HG03039 (cell line): Measurements from ENCODE around the gene KCNG2.
"Not testable (repeated sequence)": the region's sequence is repeated elsewhere in the genome, so short reads cannot be mapped to it uniquely, and the experiment has no call there.

ENCODE experiments used
- ATAC-seq: cut with Tn5 transposase; IDR thresholded peaks from one replicate; pipeline ENCODE4 v1.9.1; 2021; ENCODE audit warnings: mild to moderate bottlenecking, moderate library complexity; ENCODE audit not compliant: unreplicated experiment

The KCNG2 gene

DNA sequence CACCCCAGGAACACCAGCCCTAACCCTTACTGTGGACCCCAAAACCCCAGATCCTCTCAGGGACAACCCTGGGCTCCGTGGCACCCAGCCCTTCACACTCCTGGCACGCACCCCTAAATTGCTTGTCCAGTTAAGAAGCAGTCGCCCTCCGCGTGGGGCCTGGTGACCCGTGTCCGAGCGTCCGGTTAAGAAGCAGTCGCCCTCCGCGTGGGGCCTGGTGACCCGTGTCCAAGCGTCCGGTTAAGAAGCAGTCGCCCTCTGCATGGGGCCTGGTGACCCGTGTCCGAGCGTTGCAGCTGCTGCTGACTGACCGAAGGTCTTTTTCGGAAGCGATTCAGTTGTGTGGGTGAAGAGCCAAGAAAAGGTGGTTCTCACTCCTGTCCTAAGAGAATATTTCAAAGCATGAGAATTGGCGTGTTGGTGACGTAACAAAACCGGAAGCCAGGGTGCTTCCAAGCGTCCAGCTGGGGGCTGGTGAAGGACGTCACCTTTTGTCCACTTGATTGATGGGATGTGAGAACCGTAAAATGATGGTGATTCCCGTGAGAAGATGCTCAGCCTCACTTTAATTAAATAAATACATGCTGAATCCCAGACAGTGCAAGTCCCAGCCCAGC, 70.5 kb downstream of the KCNG2 start:
- no peak for ATAC-seq

DNA sequence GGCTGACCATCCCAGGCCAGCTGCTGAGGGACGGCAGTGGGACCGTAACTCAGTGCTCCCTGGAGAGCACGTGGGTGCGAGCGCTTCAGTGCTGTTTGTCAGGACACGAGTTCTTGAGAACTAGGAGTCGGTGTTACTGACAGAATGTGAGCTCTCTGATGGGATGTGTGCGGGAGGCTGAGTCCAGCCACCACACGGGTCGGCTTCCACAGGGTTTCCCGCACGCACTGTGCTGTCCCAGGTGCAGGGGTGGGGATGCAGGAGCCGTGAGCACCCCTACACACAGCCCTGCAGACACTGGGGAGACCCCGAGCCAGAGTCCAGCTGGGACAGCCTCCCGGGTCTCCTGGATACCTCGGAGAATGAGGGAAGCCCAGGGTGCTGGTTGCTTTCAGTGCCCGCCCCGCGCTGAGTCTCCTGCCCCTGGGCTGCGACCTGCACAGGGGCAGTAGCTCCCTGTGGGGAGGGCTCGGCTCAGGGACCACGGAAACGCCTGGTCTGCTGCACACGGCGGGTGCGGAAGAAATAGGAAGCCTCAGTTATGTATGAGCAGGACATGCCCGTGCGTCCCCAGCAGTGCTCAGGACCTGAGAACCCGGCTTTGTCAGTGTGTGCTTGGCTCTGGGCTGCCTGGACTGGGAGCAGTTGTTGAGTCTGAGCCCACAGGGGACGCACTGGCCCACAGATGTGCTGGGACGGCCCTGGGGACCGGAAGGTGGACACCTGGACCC, 71.2 kb downstream of the KCNG2 start:
- ATAC-seq = no peak

DNA sequence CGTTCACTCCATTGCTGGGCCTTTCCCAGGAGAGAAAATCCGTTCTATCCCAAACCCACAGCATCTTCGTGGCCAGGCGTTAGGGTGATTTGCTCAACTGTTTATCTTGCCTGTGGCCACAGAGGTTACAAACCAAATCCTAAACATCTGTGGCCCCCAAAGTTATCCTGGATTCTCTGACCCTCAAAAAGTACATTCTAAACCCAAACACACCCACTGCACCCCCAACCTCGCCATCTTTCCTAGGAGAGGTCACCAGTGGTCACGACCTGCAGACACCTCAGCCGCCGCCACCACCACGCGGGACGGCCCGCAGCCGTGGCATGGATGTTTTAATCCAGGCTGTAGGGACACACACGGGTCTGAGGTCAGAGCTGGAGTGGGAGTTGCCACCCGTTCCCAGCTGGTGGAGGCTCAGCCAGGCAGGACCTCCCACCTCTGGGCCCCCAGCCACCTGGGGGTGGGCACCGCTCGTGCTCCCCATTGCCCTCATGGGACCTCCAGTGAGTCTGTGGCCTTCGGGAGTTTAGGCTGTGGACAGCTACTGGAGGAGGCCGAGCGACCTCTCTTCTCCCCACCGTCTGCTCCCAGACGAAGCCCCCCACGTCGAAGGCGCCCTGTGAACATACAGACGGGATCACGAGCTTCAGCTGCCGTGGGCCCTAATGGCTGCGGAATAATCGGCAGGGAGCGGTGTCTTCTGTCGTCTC, 72.0 kb downstream of the KCNG2 start:
- no peak for ATAC-seq

DNA sequence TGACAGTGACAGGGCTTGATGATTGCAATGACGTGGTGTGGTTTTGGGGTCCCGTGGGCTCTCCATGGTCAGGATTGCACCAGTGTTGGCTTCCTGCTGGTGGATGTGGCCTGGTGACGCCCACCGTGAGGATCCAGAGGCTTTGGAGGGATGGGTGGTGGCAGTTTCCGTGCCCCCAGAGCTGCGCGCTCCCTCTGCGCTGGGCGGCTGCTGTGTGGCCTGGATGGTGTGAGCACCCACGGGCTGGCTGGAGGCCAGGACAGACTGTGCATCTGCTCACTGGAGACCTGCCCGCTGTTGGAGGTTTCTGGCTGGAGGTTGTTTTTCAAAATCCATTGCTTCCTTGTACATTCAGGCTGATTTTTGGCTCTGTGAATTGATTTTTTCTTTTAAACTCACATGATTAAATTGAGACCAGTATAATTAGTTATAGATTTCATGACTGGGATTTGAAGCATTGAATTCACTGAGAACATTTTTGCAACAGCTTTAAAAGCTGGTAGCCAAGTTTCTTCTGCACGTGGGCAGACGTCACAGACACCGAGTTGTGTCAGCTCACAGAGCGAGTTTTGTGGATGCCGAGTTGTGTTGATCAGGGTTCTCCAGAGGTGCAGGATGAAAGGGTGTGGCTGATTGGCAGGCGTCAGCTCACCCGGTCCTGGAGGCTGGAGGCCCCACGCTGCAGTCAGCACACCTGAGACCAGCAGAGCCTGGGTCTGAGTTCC, 72.7 kb downstream of the KCNG2 start:
- no peak for ATAC-seq

DNA sequence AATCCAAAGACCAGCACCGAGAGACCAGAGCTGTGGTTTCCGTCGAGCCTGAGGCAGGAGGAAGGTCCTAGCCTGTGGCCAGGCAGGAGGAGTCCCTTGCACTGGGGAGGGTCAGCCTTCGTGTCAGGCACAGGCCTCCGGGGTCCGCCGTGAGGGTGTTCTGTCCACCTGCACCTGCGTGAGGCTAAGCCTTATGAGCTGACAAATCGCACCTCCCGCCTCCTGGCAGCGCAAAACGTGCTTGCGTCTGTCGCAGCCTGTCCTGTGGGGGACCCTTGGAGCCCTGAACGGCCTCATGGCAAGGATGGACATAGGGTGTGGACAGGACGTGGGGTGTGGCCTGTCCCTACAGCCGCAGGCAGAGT, 73.3 kb downstream of the KCNG2 start:
- no peak for ATAC-seq

DNA sequence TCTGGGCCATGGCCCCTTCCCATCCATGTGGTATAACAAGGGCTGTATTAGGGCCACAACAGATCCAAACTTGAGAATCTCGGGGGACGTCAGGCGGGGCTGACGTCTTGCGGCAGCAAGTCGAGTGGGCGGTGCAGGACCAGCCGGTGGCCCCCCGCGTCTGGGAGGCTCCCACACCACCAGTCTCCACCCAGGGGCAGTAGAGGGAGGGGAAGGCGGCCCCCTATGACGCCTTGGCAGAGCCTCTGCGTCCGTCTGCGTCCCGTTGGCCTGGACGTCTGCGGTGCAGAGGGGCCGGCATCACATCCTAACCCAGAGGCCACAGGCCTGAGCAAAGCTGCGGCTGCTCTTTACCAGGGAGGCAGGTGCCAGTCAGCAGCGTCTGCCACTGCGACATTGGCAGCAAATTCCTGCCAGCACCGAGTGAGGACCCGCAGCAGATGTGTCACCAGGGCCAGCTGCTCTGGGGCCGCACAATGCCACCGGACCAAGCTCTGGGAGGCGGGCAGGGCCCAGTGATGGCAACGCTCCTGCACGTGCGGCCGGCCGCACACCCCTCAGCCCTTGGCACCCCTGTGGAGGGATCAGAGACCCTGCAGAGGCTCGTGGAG, 73.8 kb downstream of the KCNG2 start:
- ATAC-seq = no peak

DNA sequence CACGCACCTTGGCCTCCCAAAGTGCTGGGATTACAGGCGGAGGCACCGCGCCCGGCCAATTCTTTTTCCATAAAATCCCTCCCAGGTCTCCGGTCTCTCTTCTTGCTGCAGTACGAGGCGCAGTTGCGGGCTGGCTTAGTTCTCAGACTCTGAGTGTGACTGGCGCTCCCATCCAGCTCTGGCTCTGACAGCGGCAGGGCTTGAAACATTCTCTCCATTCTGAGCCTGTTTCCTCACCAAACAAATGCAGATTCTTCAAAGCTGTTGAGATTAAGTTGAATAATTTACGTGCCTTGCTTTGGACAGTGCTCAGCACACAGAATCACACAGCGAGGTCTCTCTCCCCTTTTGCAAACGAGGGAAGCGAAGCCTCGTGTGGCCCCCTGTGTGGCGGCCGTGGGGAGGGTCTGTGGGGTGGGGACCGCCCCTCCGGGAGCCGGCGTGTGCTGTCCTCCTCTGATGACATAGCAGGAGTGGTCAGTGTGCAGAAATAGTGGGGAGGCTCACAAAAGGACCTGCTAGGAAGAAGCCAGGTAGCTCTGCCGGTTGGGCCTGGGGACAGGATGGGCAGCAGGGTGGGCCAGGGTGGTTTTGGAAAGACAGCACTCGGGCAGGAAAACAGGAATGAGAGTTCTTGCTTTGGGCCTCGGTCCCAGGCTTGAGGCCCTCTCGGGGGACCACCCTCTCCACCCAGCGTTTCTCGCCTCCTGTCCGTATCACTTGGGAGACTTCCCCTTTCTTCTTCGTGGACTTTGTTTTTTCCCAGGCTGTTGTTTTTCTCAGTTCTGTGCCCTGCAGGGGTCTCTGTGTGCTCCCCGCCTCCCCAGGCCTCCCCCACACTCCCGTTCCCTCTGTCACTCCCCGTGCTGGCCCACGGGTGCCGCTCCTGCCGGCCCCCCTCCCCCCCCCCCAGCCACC, 75.0 kb downstream of the KCNG2 start:
- ATAC-seq = no peak

DNA sequence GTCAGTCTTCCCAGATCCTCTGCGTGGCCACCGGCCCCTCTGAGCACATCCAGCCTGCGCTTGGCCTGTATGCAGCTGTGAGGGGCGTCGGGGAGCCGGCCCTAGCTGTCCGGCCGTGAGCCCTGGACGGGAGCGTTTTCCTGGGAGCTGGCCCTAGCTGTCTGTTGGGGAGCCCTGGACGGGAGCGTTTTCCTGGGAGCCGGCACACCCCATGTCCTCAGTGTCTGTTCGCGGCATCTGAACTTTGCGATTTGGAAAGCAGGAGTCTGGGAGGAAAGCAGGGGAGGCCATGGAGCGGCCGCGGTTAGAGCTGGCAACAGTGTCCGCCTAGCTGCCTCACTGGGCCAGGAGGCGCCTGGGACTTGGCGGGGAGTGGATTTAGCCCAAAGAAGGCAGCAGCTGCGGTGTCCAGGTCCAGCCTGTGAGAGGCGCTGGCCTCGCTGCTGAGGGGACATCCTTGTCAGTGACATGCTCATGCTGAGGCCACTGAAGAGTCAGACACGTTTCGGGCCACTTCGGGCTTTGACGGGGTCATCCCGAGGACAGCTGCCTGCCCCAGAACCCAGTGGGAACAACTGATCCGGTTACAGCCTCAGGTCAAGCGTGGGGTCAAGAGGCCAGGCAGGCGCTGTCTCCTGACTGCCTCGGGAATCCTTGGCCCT, 75.8 kb downstream of the KCNG2 start:
- no peak for ATAC-seq

DNA sequence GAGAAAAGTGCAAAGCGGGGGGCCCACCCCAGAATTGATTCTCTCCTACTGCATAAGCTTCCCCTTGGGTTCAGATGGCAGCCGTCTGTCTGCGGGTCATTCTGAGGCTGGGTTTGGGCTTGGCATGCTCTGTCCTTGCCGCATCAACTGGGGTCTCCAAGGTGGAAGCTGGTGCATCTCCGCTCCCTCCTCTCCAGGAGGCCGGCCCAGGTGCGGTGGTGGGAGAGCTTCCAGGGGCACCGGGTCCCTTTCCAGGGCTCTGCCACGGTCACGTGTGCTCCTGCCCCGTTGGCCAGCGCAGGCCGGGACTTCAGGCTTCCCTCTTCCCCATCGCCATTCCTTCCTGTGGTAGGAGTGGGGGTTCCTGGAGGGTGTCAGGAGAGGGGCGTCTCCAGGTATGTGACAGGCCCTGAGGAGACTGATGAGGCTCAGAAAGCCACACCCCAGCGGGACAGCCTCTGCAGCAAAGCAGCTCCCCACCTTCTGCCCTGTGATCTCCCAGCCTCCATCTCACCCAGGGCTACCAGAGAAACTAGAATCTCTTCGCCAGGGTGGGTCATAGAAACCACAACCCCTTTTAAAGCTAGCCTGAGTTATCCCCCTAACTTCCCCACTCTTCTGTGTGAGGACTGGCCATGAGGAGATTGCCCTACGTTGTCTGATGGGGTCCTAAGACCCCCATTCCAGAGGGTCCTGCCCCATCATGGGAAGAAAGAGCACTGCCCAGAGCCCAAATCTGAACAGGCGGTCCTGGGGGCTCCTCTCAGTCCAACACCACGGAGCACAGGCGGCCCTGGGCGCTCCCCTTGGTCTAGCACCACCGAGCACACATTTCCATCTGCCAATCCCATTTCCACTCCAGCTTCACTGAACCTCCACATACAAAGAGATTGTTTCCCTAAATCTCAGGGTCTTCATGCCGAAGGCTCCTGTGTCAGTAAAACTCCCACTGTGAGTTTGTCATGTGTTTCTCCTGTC, 77.1 kb downstream of the KCNG2 start:
- ATAC-seq = no peak

DNA sequence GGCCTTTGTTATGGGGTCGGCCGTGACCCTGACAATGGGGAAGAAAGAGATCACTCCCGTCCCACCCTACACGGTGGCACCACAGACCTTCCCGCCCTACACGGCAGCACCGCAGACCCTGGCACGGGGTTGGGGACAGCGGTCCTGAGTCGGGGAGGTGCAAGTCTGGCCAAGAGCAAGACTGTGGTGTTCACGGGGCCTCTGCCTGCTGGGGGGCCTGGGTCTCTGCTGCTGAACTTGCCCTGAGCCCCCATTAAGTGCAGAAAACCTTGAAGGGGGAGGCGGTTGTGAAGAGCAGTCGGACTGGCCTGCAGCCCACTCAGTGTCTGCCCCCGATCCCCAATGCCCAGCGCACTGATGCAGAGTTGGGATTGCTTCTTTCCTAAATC, 77.8 kb downstream of the KCNG2 start:
- no peak for ATAC-seq

DNA sequence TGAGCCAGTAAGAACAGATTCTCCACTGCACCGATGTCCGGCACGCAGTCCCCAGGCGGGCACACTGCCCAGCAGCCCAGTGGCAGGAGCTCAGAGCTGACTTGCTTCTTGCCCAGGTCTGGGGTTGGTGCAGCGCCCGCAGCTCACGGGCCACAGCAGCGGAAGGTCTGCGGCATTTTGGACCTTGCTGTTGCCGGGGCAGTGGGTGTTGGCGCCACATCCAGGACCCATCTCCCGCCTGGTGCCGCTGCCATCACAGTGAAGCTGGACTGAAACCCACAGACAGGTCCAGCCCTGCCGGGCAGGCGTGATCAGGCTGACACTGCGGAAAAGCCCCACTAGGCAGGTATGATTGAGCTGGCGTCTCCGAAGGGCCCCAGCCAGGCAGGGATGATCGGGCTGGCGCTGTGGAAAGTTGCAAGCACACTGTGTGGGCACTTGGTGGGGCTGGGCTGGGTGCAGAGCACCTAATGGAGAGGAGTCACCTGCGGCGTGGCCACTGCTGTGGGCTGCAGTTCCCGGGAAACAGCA, 78.3 kb downstream of the KCNG2 start:
- ATAC-seq = no peak

DNA sequence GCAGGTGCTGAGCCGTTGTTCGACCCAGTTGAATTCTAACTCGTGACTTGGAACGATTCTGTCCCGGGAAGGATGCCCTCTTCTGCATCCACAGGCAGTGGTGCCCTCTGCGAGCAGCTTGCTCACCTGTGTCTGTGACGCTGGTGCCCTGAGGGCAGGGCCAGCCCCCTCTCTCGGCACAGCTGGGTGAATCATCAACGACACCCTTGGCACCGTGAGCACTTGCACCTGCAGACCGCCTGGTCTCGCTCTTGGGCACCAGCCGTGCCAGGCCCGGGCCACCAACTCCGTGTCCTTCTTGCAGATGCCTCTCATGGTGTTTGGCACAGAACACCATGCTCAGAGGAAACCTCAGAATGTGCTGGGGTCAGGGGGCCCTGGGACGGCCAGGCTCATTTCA, 78.8 kb downstream of the KCNG2 start:
- no peak for ATAC-seq

DNA sequence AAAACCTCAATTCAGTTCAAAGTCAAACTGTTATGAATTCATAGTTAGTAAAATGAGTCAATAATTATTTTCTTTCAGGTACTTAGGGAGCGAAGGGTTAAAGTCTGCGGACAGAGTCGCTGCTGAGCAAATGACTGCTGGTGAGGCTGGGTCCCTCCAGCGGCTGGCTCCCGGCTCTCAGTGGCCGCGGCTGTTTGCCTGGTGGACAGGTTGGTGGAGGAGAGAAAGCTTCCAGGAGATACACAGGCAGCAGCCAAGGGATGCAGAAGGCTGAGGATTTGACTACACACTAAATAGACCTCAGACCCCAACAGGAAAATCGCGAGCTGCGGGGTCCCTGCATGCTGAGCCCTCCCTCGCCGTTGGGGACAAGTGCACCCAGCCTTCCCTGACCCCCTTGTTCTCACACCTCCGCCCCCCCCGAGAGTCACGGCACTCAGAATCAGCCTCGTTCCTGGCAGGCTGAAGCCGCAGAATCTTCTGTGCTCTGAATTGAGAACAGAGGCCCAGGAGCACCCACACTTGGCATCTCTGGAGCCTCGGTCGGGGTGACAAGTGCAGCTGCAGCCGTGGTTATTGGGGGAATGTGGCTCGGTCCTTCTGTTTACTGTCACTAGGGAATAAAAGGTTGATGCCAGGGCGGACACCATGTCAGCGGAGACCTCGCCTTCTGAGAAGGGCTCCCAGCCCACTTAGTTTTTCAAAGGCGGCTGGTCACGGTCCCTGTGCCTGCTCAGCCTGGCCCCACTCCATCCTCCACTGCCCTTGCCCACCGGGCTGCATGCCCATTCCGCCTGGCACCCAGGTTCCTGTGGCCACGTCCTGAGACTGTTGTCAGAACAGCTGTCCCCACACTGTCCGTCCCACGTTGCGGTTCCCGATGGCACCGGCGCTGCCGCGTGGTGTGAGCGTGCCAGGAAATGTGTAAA, 79.7 kb downstream of the KCNG2 start:
- no peak for ATAC-seq

DNA sequence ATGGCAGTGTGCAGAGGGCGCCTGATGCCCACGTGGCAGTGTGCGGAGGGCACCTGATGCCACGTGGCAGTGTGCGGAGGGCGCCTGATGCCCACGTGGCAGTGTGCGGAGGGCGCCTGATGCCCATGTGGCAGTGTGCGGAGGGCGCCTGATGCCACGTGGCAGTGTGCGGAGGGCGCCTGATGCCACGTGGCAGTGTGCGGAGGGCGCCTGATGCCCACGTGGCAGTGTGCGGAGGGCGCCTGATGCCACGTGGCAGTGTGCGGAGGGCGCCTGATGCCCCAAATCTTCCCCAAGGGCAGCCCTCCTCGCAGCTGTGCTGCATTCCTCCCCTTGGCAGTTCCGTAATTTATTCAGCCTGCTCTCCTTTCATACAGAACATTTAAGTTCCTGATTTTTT, 80.5 kb downstream of the KCNG2 start:
- ATAC-seq = not testable (repeated sequence)

DNA sequence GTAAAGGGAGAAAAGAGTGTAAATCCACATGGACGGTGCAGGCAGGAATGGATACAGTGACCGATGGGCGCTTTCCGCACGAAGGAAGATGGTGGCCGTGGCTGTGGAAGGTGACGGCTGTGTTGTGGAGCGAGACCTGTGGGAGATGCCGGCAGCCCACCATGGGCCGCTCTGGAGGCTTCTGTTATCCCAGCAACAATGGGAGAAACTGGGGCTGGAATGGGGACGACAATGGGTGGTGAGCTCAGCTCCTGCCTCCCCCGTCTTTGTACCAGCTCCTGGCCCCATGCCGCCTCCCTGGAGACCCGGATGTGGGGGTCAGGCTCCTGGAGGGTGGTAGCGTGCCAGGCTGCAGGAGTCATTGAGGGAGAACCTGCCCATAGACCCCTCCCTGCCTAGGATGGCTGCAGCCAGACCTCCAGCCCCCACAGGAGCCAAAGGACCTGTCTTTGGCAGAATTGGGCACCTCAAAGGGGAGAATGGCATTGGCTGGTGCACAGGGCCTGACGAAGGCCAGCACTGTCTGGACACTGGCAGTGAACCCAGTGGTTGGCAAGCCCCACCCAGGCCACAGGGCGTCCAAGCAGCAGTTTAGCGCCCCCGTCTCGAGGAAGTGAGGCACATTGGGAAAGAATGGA, 81.1 kb downstream of the KCNG2 start:
- no peak for ATAC-seq

DNA sequence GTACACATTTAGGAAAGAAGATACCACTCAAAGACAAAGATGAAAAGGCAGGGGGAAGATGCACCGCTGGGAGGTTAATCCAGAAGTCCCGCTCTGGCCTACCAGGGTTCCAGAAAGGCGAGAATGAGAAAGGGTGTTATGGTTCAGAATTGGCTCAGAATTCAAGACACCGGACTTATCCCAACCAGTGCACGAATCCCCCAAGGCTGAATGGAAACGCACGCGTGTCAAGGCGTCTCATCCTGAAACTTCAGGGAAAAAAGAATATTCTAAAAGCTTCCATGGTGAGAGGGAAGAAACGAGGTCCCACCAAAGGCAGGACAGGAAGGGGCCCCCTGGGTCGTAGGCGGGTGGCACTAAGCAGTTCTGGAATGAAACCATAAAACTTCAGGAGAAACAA, 81.8 kb downstream of the KCNG2 start:
- ATAC-seq = no peak

DNA sequence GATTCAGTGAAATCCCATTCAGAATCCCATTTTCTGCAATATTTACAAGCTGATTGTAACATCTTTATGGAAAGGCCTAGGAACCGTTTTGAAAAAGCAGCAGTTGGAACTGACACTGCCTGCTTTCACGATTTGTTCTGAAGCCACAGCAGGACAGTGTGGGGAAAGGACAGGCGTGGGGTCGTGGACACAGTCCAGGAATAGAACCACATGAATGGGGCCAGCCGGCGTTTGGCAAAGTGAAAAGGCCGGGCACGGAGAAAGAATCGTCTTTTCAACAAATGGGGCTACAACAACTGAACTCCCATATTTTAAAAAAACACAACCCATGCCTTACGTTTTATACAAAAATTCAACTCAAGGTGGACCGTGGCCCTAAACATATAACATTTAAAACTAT, 84.0 kb downstream of the KCNG2 start:
- no peak for ATAC-seq
